ENCODE results near the gene NDUFB3.

- TF ChIP-seq CTCF (IDR thresholded peaks at IDR 0.05; ENCODE audit: low read depth, low read length, missing input control) (no peak), JUND (IDR thresholded peaks at IDR 0.05) (no peak), REST (IDR thresholded peaks at IDR 0.05) (no peak)
Observed at GRCh38 chr2:201127570-201127969, 55.8 kb downstream of the NDUFB3 start.
